Central memory CD8-positive, alpha-beta T cell (primary cell): ENCODE measurements around the gene DNAH1.

Experiments
- ATAC-seq: fragments of 150-1000 bp; cut with Tn5 transposase; replicated peaks from 2 replicates; pipeline ENCODE4 v1.10.0; 2022; ENCODE audit warnings: mild to moderate bottlenecking, moderate FRiP score, moderate number of reproducible peaks; ENCODE audit not compliant: poor library complexity, severe bottlenecking; ENCODE audit errors: extremely low read depth
- DNase-seq, 2 donors: peaks; one replicate each; pipeline ENCODE4 v3.0.0; 2021; ENCODE audit warnings: low spot score in 2 of 2
- H3K27ac Mint-ChIP-seq: one replicate; pipeline ENCODE4 v1.8.0; 2022; ENCODE audit warnings: low read depth, mild to moderate bottlenecking, moderate library complexity, mixed read lengths
- H3K27me3 Mint-ChIP-seq: one replicate; pipeline ENCODE4 v1.8.0; 2022; ENCODE audit warnings: mixed read lengths
- H3K36me3 Mint-ChIP-seq: one replicate; pipeline ENCODE4 v1.8.0; 2022; ENCODE audit warnings: mild to moderate bottlenecking, moderate library complexity, mixed read lengths; ENCODE audit not compliant: insufficient read depth
- H3K4me1 Mint-ChIP-seq: one replicate; pipeline ENCODE4 v1.8.0; 2022; ENCODE audit warnings: mixed read lengths
- H3K4me3 Mint-ChIP-seq: one replicate; pipeline ENCODE4 v1.8.0; 2022; ENCODE audit warnings: mild to moderate bottlenecking, moderate library complexity, mixed read lengths
- H3K9me3 Mint-ChIP-seq: one replicate; pipeline ENCODE4 v1.8.0; 2022; ENCODE audit warnings: mixed read lengths

Gene DNAH1

DNA sequence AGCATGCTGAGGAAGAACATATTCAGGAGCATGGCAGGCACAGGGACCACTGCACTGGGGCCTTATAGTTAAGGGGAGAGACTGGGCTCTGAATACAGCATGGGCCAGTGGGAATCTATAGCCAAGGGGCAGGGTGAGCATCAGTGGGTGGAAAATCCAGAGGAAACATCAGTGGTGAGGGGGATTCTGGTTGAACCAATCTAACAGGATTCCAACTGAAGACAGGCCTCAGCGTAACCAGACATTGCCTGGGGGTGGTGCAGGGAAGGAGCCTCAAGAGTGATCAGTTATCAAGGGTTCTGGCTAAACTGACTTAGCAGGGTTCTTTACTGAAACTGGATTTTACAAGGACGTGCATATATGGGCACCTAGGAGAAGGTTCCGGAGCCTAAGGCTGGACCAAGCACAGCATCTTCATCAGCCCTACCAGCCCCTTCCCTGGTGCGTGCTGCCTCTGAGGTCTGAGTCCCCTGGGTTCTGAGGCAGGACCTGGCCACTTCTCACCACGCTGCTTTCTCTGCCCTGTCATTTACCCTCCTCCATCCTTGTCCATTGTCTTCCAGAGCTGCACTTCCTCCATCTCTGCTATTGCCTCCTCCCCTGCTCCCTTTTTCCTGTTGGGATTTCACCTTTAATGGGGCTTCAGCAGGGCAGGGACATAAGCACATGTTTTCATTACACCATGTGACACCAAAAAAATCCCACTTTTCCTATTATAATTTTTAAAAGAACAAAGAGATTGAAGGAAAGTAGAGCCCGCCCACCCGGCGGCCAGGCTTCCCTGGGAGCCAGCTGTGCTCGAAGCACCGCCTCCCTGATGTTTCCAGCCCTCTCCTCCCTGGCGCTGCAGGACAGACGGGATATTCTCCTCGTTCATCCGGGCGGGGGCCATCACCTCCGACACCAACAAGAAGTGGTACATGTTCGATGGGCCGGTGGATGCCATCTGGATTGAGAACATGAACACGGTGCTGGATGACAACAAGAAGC lies 52.1 kb downstream of the DNAH1 start:
- H3K4me1 Mint-ChIP-seq = peaks cover 8% of the 10 kb centered on the region
- peak overlapping the region; percentile 69 for H3K27ac Mint-ChIP-seq
- H3K27me3 Mint-ChIP-seq = no peaks in the 10 kb centered on the region
- H3K36me3 Mint-ChIP-seq = peaks cover 12% of the 10 kb centered on the region
- no peak for DNase-seq
- ATAC-seq = no peak
- H3K9me3 Mint-ChIP-seq = no peaks in the 10 kb centered on the region
- H3K4me3 Mint-ChIP-seq = no peak overlapping the region

DNA sequence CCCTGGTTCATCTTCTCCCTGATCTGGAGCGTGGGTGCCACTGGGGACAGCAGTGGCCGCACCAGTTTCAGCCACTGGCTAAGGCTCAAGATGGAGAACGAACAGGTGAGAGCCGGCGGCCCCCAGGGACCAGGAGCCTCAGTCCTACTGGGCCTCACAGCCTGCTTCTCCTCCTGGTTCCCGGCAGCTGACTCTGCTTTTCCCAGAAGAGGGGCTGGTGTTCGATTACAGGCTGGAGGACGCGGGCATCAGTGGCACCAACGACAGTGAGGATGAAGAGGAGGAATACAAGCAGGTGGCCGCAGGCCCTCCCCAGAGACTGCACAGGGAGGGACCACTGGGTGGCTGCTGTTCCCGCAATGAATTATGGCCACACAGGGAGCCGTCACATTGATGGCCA lies 54.4 kb downstream of the DNAH1 start:
- H3K36me3 Mint-ChIP-seq = peaks cover 13% of the 10 kb centered on the region
- no peak overlapping the region for H3K4me3 Mint-ChIP-seq
- H3K27me3 Mint-ChIP-seq = no peaks in the 10 kb centered on the region
- DNase-seq (no peak), ATAC-seq (no peak)
- H3K9me3 Mint-ChIP-seq = no peaks in the 10 kb centered on the region
- H3K27ac Mint-ChIP-seq = no peak overlapping the region
- peaks cover 8% of the 10 kb centered on the region for H3K4me1 Mint-ChIP-seq

DNA sequence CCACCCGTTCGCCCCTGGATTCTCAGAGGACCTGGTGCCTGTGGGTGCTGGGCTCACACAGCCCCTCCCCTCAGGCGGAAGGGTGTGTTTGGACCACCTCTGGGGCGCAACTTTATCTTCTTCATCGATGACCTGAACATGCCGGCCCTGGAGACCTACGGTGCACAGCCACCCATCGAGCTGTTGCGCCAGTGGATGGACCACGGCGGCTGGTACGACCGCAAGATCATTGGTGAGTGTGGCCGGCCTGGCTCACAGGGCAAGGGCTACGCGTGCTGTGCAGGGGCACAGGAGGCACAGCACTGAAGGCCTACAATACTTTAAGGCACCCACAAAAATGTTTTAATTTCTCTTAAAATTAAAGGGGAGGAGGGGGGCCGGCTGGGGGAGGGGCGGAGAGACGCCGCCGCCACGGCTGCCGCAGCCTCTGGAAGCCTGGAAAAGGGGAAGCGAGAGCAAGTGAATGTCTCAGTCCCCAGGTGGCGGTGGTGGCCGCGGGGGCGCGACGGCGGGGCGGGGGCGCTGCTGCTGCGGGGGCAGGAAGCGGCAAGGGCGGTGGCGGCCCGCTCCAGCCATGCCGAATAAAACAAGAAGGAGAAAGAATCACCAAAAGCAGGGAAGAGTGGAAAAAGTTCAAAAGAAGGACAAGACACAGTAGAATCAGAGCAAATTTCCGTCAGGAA lies 56.8 kb downstream of the DNAH1 start:
- no peak overlapping the region for H3K4me3 Mint-ChIP-seq
- DNase-seq = no peak
- ATAC-seq = no peak
- H3K27ac Mint-ChIP-seq = peak overlapping the region; percentile 55
- H3K9me3 Mint-ChIP-seq = no peaks in the 10 kb centered on the region
- peaks cover 14% of the 10 kb centered on the region for H3K36me3 Mint-ChIP-seq
- peaks cover 18% of the 10 kb centered on the region for H3K4me1 Mint-ChIP-seq
- H3K27me3 Mint-ChIP-seq = no peaks in the 10 kb centered on the region

DNA sequence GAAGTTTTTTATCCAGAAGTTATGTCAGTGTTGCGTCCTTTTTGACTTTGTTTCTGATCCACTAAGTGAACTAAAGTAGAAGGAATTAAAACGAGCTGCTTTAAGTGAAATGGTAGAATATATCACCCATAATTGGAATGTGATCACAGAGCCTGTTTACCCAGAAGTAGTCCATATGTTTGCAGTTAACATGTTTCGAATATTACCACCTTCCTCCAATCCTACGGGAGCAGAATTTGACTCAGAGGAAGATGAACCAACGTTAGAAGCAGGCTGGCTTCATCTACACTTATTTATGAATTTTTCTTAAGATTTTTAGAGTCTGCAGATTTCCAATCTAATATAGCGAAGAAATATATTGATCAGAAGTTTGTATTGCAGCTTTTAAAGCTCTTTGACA lies 57.6 kb downstream of the DNAH1 start:
- Mint-ChIP-seq H3K36me3 (peaks cover 14% of the 10 kb centered on the region), H3K27ac (peak overlapping the region; percentile 55), H3K4me1 (peaks cover 18% of the 10 kb centered on the region), H3K9me3 (no peaks in the 10 kb centered on the region), H3K4me3 (no peak overlapping the region), H3K27me3 (no peaks in the 10 kb centered on the region)
- DNase-seq (no peak), ATAC-seq (no peak)

DNA sequence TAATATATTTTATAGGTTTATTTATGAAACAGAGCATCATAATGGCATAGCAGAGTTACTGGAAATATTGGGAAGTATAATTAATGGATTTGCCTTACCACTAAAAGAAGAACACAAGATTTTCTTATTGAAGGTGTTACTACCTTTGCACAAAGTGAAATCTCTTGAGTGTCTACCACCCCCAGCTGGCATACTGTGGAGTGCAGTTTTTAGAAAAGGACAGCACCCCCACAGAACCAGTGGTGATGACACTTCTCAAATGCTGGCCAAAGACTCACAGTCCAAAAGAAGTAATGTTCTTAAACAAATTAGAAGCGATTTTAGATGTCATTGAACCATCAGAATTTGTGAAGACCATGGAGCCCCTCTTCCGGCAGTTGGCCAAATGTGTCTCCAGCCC lies 58.1 kb downstream of the DNAH1 start:
- DNase-seq = no peak
- no peaks in the 10 kb centered on the region for H3K9me3 Mint-ChIP-seq
- H3K4me1 Mint-ChIP-seq = peaks cover 18% of the 10 kb centered on the region
- peaks cover 18% of the 10 kb centered on the region for H3K36me3 Mint-ChIP-seq
- ATAC-seq = no peak
- no peak overlapping the region for H3K4me3 Mint-ChIP-seq
- no peaks in the 10 kb centered on the region for H3K27me3 Mint-ChIP-seq
- no peak overlapping the region for H3K27ac Mint-ChIP-seq

DNA sequence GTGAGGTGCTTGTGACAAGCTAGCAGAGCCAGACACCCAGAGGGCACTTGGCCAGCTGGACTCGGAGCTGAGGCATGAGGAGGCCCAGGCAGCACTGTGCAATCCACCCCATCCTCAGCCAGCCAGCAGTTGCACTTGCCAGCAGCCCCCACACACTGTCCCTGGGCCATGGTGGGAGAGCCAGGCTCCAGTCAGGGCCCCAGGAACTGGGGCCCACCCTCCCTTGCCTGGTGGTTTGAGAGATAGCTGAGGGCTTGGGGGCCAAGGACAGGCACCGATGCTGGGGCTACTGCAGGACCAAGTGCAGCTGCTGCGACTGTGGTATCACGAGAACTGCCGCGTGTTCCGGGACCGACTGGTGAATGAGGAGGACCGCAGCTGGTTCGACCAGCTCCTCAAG lies 63.5 kb downstream of the DNAH1 start:
- ATAC-seq (no peak), DNase-seq (no peak)
- no peaks in the 10 kb centered on the region for H3K27me3 Mint-ChIP-seq
- H3K9me3 Mint-ChIP-seq = no peaks in the 10 kb centered on the region
- no peak overlapping the region for H3K4me3 Mint-ChIP-seq
- peak overlapping the region; percentile 32 for H3K27ac Mint-ChIP-seq
- H3K4me1 Mint-ChIP-seq = peaks cover 10% of the 10 kb centered on the region
- H3K36me3 Mint-ChIP-seq = peaks cover 14% of the 10 kb centered on the region

DNA sequence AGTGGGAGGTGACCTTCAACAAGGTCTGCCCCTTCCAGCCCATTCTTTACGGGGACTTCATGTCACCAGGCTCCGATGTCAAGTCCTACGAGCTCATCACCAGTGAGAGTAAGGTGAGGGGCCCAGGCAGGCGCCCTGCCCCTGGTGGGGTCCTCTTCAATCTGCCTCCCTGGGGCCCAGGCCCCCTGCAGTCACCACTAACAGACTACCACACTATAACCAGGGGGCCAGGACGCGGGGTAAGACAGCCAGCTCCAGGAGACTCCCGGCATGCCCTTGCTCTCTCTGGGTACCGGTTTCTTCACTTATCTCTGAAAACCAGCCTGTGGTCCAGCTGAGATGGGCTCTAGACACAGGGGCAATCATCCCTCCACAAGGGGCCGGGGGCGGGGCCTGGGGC lies 63.9 kb downstream of the DNAH1 start:
- Mint-ChIP-seq H3K4me1 (peaks cover 10% of the 10 kb centered on the region), H3K27ac (no peak overlapping the region), H3K27me3 (no peaks in the 10 kb centered on the region), H3K4me3 (no peak overlapping the region), H3K9me3 (no peaks in the 10 kb centered on the region), H3K36me3 (peaks cover 13% of the 10 kb centered on the region)
- ATAC-seq (no peak), DNase-seq (no peak)

DNA sequence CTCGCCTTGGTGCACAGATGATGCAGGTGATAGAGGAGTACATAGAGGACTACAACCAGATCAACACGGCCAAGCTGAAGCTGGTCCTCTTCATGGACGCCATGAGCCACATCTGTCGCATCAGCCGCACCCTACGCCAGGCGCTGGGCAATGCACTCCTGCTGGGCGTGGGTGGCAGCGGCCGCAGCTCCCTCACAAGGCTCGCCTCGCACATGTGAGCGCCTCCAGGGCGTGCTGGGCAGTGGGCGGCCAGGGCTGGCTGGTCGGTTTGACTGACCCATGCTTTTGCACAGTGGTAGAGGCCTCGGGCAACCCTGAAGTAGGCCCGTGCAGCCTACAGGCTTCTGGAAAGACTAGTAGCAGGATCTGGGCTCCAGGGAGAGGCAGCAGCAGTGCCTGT lies 65.5 kb downstream of the DNAH1 start:
- DNase-seq = no peak
- Mint-ChIP-seq H3K27ac (no peak overlapping the region), H3K27me3 (no peaks in the 10 kb centered on the region), H3K36me3 (peaks cover 8% of the 10 kb centered on the region), H3K4me3 (no peak overlapping the region), H3K9me3 (no peaks in the 10 kb centered on the region), H3K4me1 (peaks cover 6% of the 10 kb centered on the region)
- no peak for ATAC-seq

DNA sequence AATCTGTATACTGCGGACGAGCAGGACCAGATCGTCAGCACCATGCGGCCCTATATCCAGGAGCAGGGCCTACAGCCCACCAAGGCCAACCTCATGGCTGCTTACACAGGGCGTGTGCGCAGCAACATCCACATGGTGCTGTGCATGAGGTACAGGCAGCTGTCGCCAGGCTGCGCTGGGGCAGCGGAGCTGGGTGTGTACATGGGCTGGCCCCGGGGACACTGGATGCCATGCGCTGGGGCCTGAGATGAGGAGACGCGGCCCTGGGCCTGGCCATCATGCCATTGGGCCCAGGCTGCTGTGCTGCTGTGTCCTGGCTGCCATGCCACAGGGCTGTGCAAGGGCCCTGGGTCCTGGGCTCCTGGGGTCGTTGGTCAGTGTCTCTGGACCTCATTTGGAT lies 67.3 kb downstream of the DNAH1 start:
- H3K9me3 Mint-ChIP-seq = no peaks in the 10 kb centered on the region
- no peak overlapping the region for H3K27ac Mint-ChIP-seq
- H3K4me3 Mint-ChIP-seq = no peak overlapping the region
- no peaks in the 10 kb centered on the region for H3K4me1 Mint-ChIP-seq
- no peak for ATAC-seq
- no peak for DNase-seq
- H3K36me3 Mint-ChIP-seq = peaks cover 5% of the 10 kb centered on the region
- H3K27me3 Mint-ChIP-seq = no peaks in the 10 kb centered on the region

DNA sequence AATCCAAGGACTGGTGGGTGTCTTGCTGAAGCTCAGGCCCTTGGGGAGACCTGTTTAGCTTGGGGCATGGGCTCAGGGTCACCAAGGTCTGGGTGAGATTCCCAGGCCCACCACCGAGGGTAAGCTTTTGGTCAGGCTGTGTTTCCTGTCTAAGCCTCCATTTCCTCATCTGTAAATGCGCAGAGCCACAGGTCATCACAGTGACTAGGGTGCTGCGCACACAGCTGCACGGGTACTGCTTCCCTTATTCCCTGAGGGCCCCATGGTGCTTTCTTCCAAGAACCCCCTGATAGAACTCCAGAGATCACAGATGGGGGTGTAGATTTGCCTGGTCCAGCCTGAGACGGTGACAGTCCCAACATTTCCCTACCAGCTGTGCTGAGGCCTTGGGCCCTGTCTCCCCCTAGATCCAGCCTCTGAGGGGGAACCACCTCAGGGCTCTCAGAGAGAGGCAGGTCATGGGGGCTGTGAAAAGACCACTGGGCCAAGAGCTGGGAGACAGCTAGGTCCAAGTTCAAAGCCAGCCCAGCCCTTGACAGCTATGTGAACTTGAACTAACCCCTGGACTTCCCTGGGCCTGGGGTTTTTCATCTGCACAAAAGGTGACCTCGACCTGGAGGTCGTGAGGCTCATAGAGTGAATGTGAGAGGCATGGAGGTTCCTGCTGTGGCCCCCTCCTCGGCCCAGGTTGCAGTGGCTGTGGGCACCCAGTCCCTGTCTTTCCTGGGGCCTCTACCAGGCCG lies 68.1 kb downstream of the DNAH1 start:
- DNase-seq (no peak), ATAC-seq (no peak)
- no peaks in the 10 kb centered on the region for H3K9me3 Mint-ChIP-seq
- H3K4me3 Mint-ChIP-seq = no peak overlapping the region
- peaks cover 1% of the 10 kb centered on the region for H3K36me3 Mint-ChIP-seq
- no peaks in the 10 kb centered on the region for H3K27me3 Mint-ChIP-seq
- no peaks in the 10 kb centered on the region for H3K4me1 Mint-ChIP-seq
- no peak overlapping the region for H3K27ac Mint-ChIP-seq

DNA sequence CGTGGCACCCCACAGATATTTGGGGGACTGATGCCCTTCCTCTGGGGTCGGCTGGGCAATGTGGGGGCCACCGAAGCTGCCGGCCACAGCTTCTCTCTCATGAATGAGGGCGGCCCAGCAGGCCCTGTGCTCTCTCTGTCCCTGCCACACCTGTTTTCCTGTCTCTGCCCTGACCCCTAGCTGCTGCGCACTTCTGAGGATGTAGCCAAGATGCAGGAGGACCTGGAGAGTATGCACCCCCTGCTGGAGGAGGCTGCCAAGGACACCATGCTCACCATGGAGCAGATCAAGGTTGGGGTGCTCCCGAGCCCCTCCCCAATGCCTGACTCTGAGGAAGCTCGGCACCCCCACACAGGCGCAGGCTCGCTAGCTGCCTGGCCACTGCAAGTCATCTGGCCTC lies 69.0 kb downstream of the DNAH1 start:
- Mint-ChIP-seq H3K27me3 (no peaks in the 10 kb centered on the region), H3K9me3 (no peaks in the 10 kb centered on the region), H3K4me1 (no peaks in the 10 kb centered on the region), H3K27ac (no peak overlapping the region), H3K36me3 (peaks cover 1% of the 10 kb centered on the region), H3K4me3 (no peak overlapping the region)
- no peak for DNase-seq
- ATAC-seq = no peak

DNA sequence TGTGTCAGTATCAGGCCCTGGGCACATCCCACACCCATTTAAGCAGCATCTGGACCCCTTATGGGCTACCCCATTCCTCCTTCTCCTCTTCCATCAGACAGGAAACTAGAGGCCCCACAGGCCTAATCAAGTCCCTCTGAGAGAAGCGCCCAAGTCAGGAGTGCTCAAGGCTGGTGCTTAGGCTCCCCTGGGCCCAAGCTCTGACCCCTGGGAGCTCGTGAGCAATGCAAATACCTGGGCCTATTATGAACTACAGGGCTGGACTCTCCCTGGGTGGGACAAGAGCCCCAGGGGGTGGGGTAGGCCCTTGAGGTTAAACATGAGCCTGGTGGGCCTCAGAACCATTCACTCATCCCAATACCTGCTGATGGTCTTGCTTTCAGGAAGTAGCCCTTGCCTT lies 71.4 kb downstream of the DNAH1 start:
- Mint-ChIP-seq H3K4me3 (no peak overlapping the region), H3K9me3 (no peaks in the 10 kb centered on the region)
- DNase-seq = no peak

More for the DNA sequence above, 71.4 kb downstream of the DNAH1 start:
- no peak overlapping the region for H3K27ac Mint-ChIP-seq
- peaks cover 9% of the 10 kb centered on the region for H3K36me3 Mint-ChIP-seq
- H3K27me3 Mint-ChIP-seq = no peaks in the 10 kb centered on the region
- no peak for ATAC-seq
- no peaks in the 10 kb centered on the region for H3K4me1 Mint-ChIP-seq
